ENCODE measurements around the gene ARHGEF2.
"Not testable (repeated sequence)": the region's sequence is repeated elsewhere in the genome, so short reads cannot be mapped to it uniquely, and the experiment has no call there.

The ARHGEF2 gene

GRCh38 chr1:155990005-155990739 is 11.8 kb upstream of the ARHGEF2 start:
- DNase-seq (ENCODE audit: low read depth), result no peak

- peak; percentile 59 for DNase-seq (ENCODE audit: low read depth)
Measured at GRCh38 chr1:155989242-155990004, 11.1 kb upstream of the ARHGEF2 start.

GRCh38 chr1:155984903-155985645 is 6.7 kb upstream of the ARHGEF2 start:
- not testable (repeated sequence) for DNase-seq (ENCODE audit: low read depth)

- no peak for DNase-seq (ENCODE audit: low read depth)
Measured at GRCh38 chr1:155984341-155984740, 6.0 kb upstream of the ARHGEF2 start.

GRCh38 chr1:155983191-155984024 is 5.1 kb upstream of the ARHGEF2 start:
- DNase-seq (ENCODE audit: low read depth), result no peak

- DNase-seq (ENCODE audit: low read depth), result no peak
Measured at GRCh38 chr1:155982106-155982505, 3.8 kb upstream of the ARHGEF2 start.

- DNase-seq (ENCODE audit: low read depth), result no peak
Measured at GRCh38 chr1:155981266-155982088, 3.1 kb upstream of the ARHGEF2 start.

- DNase-seq (ENCODE audit: low read depth), result no peak
Measured at GRCh38 chr1:155979597-155980343, 1.4 kb upstream of the ARHGEF2 start.

- no peak for DNase-seq (ENCODE audit: low read depth)
Measured at GRCh38 chr1:155978973-155979429, 654 bp upstream of the ARHGEF2 start.

- DNase-seq (ENCODE audit: low read depth), result no peak
Measured at GRCh38 chr1:155977690-155978324, 540 bp downstream of the ARHGEF2 start.

- no peak for DNase-seq (ENCODE audit: low read depth)
Measured at GRCh38 chr1:155976913-155977689, 1.2 kb downstream of the ARHGEF2 start.

GRCh38 chr1:155976062-155976912 is 2.1 kb downstream of the ARHGEF2 start:
- DNase-seq (ENCODE audit: low read depth), result peak; percentile 50

- DNase-seq (ENCODE audit: low read depth), result no peak
Measured at GRCh38 chr1:155975375-155976061, 2.8 kb downstream of the ARHGEF2 start.

GRCh38 chr1:155974208-155975115 is 3.9 kb downstream of the ARHGEF2 start:
- DNase-seq (ENCODE audit: low read depth), result no peak

- no peak for DNase-seq (ENCODE audit: low read depth)
Measured at GRCh38 chr1:155973723-155974122, 4.6 kb downstream of the ARHGEF2 start.
